ENCODE measurements around the gene MLXIP. TPM values are rescaled to one million over a fixed set of nuclear protein-coding genes. Genes with fewer than 3 reads are reported as not detected.

The MLXIP gene
- total and polyA plus RNA-seq, 2 donors (not counting 3 experiments of a cell fraction or from before 2014, with no cell fraction given) = 22.0 to 72.5 TPM

DNA sequence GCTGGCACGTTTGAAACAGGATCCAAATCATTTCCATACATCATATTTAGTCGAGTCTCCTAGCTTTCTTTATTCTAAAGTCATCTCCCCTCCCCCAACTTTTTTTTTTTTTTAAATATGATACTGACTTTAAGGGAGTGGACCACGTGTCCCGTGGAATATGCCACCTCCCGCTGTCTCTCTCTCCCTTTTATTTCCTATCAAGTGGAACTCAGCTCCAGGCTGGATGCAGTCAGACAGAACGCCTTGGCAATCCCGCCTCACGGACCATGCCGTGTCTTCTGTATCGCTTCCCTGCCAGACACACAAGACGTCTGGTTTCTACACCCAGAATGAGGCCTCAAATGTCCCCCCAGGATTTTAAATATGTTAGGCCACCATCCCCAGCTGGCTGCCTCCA, 35.6 kb upstream of the MLXIP start:
- H3K27ac ChIP-seq (ENCODE audit: insufficient read depth, low read depth, low read length) = no peak overlapping the region
- ChIA-PET CTCF (interaction anchor here (1.0 kb wide), 1 partner anchor 12 kb away, joined by 4 read pairs; no protein-coding TSS in a partner anchor), POLR2A (interaction anchor here (0.5 to 0.6 kb wide), 2 partner anchors 57 to 89 kb away, joined by 3 to 7 read pairs; no protein-coding TSS in a partner anchor)
- H3K27me3 ChIP-seq (ENCODE audit: control insufficient read depth in 2 of 2, insufficient read depth in 2 of 2, low read length in 2 of 2) = no peaks in the 10 kb centered on the region
- H3K4me1 ChIP-seq (ENCODE audit: control insufficient read depth, extremely low read depth, insufficient read depth, low read length) = no peaks in the 10 kb centered on the region
- no peaks in the 10 kb centered on the region for H3K9me1 ChIP-seq (replicated peaks; ENCODE audit: control insufficient read depth, extremely low read depth, insufficient read depth, low read length)
- no peak overlapping the region for H3K4me3 ChIP-seq (replicated peaks in 1 of 3; ENCODE audit: insufficient read depth in 1 of 3, low read depth in 1 of 3, low read length in 3 of 3)
- no peaks in the 10 kb centered on the region for H3K9me3 ChIP-seq (replicated peaks; ENCODE audit: control insufficient read depth, insufficient read depth, low read length)
- dilution Hi-C loops (cut with MboI; ENCODE audit: extremely low pct_ligation_motif_present, low sequenced_read_pairs) (no loop called here), intact Hi-C loops (cut with micrococcal nuclease) (no loop called here)
- no peak overlapping the region for H2AFZ ChIP-seq (ENCODE audit: low read depth, low read length)
- peaks cover 0 to 4% of the 10 kb centered on the region in 2 experiments for H3K36me3 ChIP-seq (ENCODE audit: control insufficient read depth in 2 of 2, extremely low read depth in 1 of 2, insufficient read depth in 2 of 2, low read length in 2 of 2)
- H3K4me2 ChIP-seq (ENCODE audit: insufficient read depth, low read length) = no peak overlapping the region
- BruUV-seq (replicated peaks) = no TSS peak
- H3K9ac ChIP-seq (replicated peaks; ENCODE audit: extremely low read depth, insufficient read depth, low read length) = no peak overlapping the region
- DNase-seq (ENCODE audit: low read depth, low spot score) (no peak), FAIRE-seq (no peak)
- no peaks in the 10 kb centered on the region for H3K79me2 ChIP-seq (ENCODE audit: control insufficient read depth, insufficient read depth, low read length)
- TF ChIP-seq JUN (IDR thresholded peaks at IDR 0.05; ENCODE audit: borderline replicate concordance, insufficient read depth, insufficient read length, low read depth) = no peak
- TF ChIP-seq MYC (IDR thresholded peaks at IDR 0.05; ENCODE audit: low read depth, low read length) = no peak
- TF ChIP-seq POLR2A (IDR thresholded peaks at IDR 0.05; ENCODE audit: low read depth, low read length) = no peak
- TF ChIP-seq, protein P1, sequence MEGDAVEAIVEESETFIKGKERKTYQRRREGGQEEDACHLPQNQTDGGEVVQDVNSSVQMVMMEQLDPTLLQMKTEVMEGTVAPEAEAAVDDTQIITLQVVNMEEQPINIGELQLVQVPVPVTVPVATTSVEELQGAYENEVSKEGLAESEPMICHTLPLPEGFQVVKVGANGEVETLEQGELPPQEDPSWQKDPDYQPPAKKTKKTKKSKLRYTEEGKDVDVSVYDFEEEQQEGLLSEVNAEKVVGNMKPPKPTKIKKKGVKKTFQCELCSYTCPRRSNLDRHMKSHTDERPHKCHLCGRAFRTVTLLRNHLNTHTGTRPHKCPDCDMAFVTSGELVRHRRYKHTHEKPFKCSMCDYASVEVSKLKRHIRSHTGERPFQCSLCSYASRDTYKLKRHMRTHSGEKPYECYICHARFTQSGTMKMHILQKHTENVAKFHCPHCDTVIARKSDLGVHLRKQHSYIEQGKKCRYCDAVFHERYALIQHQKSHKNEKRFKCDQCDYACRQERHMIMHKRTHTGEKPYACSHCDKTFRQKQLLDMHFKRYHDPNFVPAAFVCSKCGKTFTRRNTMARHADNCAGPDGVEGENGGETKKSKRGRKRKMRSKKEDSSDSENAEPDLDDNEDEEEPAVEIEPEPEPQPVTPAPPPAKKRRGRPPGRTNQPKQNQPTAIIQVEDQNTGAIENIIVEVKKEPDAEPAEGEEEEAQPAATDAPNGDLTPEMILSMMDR (IDR thresholded peaks at IDR 0.05; ENCODE audit: extremely low read depth in 1 of 2, insufficient read depth in 1 of 2, low read depth in 1 of 2, low read length in 2 of 2) = no peak
- TF ChIP-seq GATA2 (IDR thresholded peaks at IDR 0.05; ENCODE audit: insufficient read depth, insufficient read length, low read depth, low read length) = no peak
- no peak for TF ChIP-seq EZH2 (IDR thresholded peaks at IDR 0.05; ENCODE audit: borderline replicate concordance, low read depth, low read length, severe bottlenecking)
- H4K20me1 ChIP-seq (replicated peaks; ENCODE audit: control insufficient read depth, extremely low read depth, insufficient read depth, low read length) = no peaks in the 10 kb centered on the region

DNA sequence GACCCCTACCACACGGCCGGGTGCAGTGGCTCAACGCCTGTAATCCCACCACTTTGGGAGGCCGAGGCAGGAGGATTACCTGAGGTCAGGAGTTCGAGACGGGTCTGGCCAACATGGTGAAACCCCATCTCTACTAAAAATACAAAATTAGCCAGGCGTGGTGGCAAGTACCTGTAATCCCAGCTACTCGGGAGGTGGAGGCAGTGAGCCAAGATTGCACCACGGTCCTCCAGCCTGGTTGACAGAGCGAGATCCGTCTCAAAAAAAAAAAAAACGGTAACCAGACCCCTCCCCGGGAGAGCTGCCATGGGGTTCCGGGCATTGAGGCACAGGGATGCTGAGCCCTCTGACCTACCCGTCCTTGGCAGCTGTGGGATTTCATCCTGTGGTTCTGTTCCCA, 35.1 kb upstream of the MLXIP start:
- BruUV-seq (replicated peaks) = no TSS peak

More for the DNA sequence above, 35.1 kb upstream of the MLXIP start:
- Histone ChIP-seq H3K36me3 (ENCODE audit: control insufficient read depth in 2 of 2, extremely low read depth in 1 of 2, insufficient read depth in 2 of 2, low read length in 2 of 2) (peaks cover 0 to 4% of the 10 kb centered on the region in 2 experiments), H2AFZ (ENCODE audit: low read depth, low read length) (no peak overlapping the region), H3K27ac (ENCODE audit: insufficient read depth, low read depth, low read length) (no peak overlapping the region), H3K4me2 (ENCODE audit: insufficient read depth, low read length) (no peak overlapping the region), H3K9me3 (replicated peaks; ENCODE audit: control insufficient read depth, insufficient read depth, low read length) (no peaks in the 10 kb centered on the region), H3K79me2 (ENCODE audit: control insufficient read depth, insufficient read depth, low read length) (no peaks in the 10 kb centered on the region), H3K9ac (replicated peaks; ENCODE audit: extremely low read depth, insufficient read depth, low read length) (no peak overlapping the region), H3K4me3 (replicated peaks in 1 of 3; ENCODE audit: insufficient read depth in 1 of 3, low read depth in 1 of 3, low read length in 3 of 3) (no peak overlapping the region), H4K20me1 (replicated peaks; ENCODE audit: control insufficient read depth, extremely low read depth, insufficient read depth, low read length) (no peaks in the 10 kb centered on the region), H3K9me1 (replicated peaks; ENCODE audit: control insufficient read depth, extremely low read depth, insufficient read depth, low read length) (no peaks in the 10 kb centered on the region), H3K4me1 (ENCODE audit: control insufficient read depth, extremely low read depth, insufficient read depth, low read length) (no peaks in the 10 kb centered on the region), H3K27me3 (ENCODE audit: control insufficient read depth in 2 of 2, insufficient read depth in 2 of 2, low read length in 2 of 2) (no peaks in the 10 kb centered on the region)
- no peak for FAIRE-seq
- POLR2A ChIA-PET = interaction anchor here (0.6 kb wide), 1 partner anchor 56 kb away, joined by 3 read pairs; no protein-coding TSS in a partner anchor
- TF ChIP-seq, protein P1 (IDR thresholded peaks at IDR 0.05; ENCODE audit: extremely low read depth in 1 of 2, insufficient read depth in 1 of 2, low read depth in 1 of 2, low read length in 2 of 2) = no peak
- TF ChIP-seq, protein P2, sequence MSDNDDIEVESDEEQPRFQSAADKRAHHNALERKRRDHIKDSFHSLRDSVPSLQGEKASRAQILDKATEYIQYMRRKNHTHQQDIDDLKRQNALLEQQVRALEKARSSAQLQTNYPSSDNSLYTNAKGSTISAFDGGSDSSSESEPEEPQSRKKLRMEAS (IDR thresholded peaks at IDR 0.05; ENCODE audit: insufficient read depth, insufficient read length) = no peak
- no peak for TF ChIP-seq JUN (IDR thresholded peaks at IDR 0.05; ENCODE audit: borderline replicate concordance, insufficient read depth, insufficient read length, low read depth)
- TF ChIP-seq MYC (IDR thresholded peaks at IDR 0.05; ENCODE audit: low read depth, low read length) = no peak
- no peak for TF ChIP-seq POLR2A (IDR thresholded peaks at IDR 0.05; ENCODE audit: low read depth, low read length)
- TF ChIP-seq POLR2AphosphoS5 (IDR thresholded peaks at IDR 0.05; ENCODE audit: insufficient read depth, low read depth, low read length) = no peak
- TF ChIP-seq FOS (IDR thresholded peaks at IDR 0.05; ENCODE audit: borderline replicate concordance, insufficient read depth, low read length) = no peak
- TF ChIP-seq GATA2 (IDR thresholded peaks at IDR 0.05; ENCODE audit: insufficient read depth, insufficient read length, low read depth, low read length) = no peak
- no peak for TF ChIP-seq EZH2 (IDR thresholded peaks at IDR 0.05; ENCODE audit: borderline replicate concordance, low read depth, low read length, severe bottlenecking)
- no peak for DNase-seq (ENCODE audit: low read depth, low spot score)
- dilution Hi-C loops (cut with MboI; ENCODE audit: extremely low pct_ligation_motif_present, low sequenced_read_pairs) = no loop called here
- CTCF ChIA-PET = no interaction called here
- intact Hi-C loops (cut with micrococcal nuclease) = no loop called here

All from endothelial cell of umbilical vein (primary cell).